ENCODE measurements around the gene AADAC.
"Not testable (repeated sequence)": the region's sequence is repeated elsewhere in the genome, so short reads cannot be mapped to it uniquely, and the experiment has no call there.

AADAC gene

GRCh38 chr3:151800431-151800830 is 13.5 kb upstream of the AADAC start:
- no peak for DNase-seq

- DNase-seq, result no peak
Observed at GRCh38 chr3:151804267-151804666, 9.6 kb upstream of the AADAC start.

- DNase-seq, result no peak
Observed at GRCh38 chr3:151806838-151807237, 7.1 kb upstream of the AADAC start.

- DNase-seq, result not testable (repeated sequence)
Observed at GRCh38 chr3:151808926-151809325, 5.0 kb upstream of the AADAC start.

GRCh38 chr3:151811474-151811873 is 2.4 kb upstream of the AADAC start:
- DNase-seq, result no peak

- no peak for DNase-seq
Observed at GRCh38 chr3:151814588-151814987, 672 bp downstream of the AADAC start.

GRCh38 chr3:151816091-151816604 is 2.2 kb downstream of the AADAC start:
- DNase-seq, result no peak

- DNase-seq, result no peak
Observed at GRCh38 chr3:151817473-151817872, 3.6 kb downstream of the AADAC start.

GRCh38 chr3:151818361-151818760 is 4.4 kb downstream of the AADAC start:
- no peak for DNase-seq

GRCh38 chr3:151819910-151820309 is 6.0 kb downstream of the AADAC start:
- no peak for DNase-seq

GRCh38 chr3:151827816-151828215 is 13.9 kb downstream of the AADAC start:
- DNase-seq, result no peak

GRCh38 chr3:151835751-151836525 is 22.0 kb downstream of the AADAC start:
- DNase-seq, result no peak

GRCh38 chr3:151837057-151837456 is 23.1 kb downstream of the AADAC start:
- DNase-seq, result no peak

- peak; percentile 49 for DNase-seq
Observed at GRCh38 chr3:151838574-151839312, 24.8 kb downstream of the AADAC start.

- no peak for DNase-seq
Observed at GRCh38 chr3:151839313-151839631, 25.4 kb downstream of the AADAC start.

- no peak for DNase-seq
Observed at GRCh38 chr3:151841801-151842200, 27.9 kb downstream of the AADAC start.

- DNase-seq, result no peak
Observed at GRCh38 chr3:151843275-151843674, 29.4 kb downstream of the AADAC start.

- no peak for DNase-seq
Observed at GRCh38 chr3:151845306-151845905, 31.5 kb downstream of the AADAC start.

GRCh38 chr3:151850065-151850464 is 36.1 kb downstream of the AADAC start:
- not testable (repeated sequence) for DNase-seq

GRCh38 chr3:151852074-151852811 is 38.3 kb downstream of the AADAC start:
- no peak for DNase-seq

GRCh38 chr3:151856118-151856517 is 42.2 kb downstream of the AADAC start:
- no peak for DNase-seq

- no peak for DNase-seq
Observed at GRCh38 chr3:151856641-151857040, 42.7 kb downstream of the AADAC start.

GRCh38 chr3:151859233-151859673 is 45.3 kb downstream of the AADAC start:
- DNase-seq, result no peak

Data from NCI-H2029 treated with DMSO at 0.1 percent for 48 hours (cell line).